Stimulated activated CD8-positive, alpha-beta memory T cell treated with anti-CD3 and anti-CD28 coated beads, Interleukin-4, amount 100 ng/mL, for 48 hours (primary cell): Measurements from ENCODE around the gene ANKRD42.
A peak's percentile ranks its signal among the peaks of the same experiment; 100 is the strongest.
"Not testable (repeated sequence)": the region's sequence is repeated elsewhere in the genome, so short reads cannot be mapped to it uniquely, and the experiment has no call there.

Experiments used
- DNase-seq: peaks from one replicate; pipeline ENCODE4 v3.0.0-alpha.2; 2020

ANKRD42 gene

GRCh38 chr11:83174008-83174407 is 19.5 kb upstream of the ANKRD42 start:
- no peak for DNase-seq

GRCh38 chr11:83175815-83176214 is 17.7 kb upstream of the ANKRD42 start:
- no peak for DNase-seq

GRCh38 chr11:83181815-83182214 is 11.7 kb upstream of the ANKRD42 start:
- no peak for DNase-seq

- DNase-seq: no peak
These were observed 7.7 kb upstream of the ANKRD42 start for GRCh38 chr11:83185767-83186166.

GRCh38 chr11:83187465-83187864 is 6.0 kb upstream of the ANKRD42 start:
- DNase-seq: no peak

- DNase-seq: no peak
These were observed 2.0 kb upstream of the ANKRD42 start for GRCh38 chr11:83191491-83191890.

- DNase-seq: no peak
These were observed 1.5 kb upstream of the ANKRD42 start for GRCh38 chr11:83191986-83192385.

GRCh38 chr11:83192606-83193245 is 786 bp upstream of the ANKRD42 start:
- DNase-seq: no peak

- peak; percentile 76 for DNase-seq
These were observed 1.0 kb downstream of the ANKRD42 start for GRCh38 chr11:83194281-83195142.

- no peak for DNase-seq
These were observed 1.6 kb downstream of the ANKRD42 start for GRCh38 chr11:83195143-83195466.

GRCh38 chr11:83195649-83196048 is 2.1 kb downstream of the ANKRD42 start:
- no peak for DNase-seq

GRCh38 chr11:83200035-83200434 is 6.5 kb downstream of the ANKRD42 start:
- DNase-seq: no peak

GRCh38 chr11:83205608-83206185 is 12.2 kb downstream of the ANKRD42 start:
- DNase-seq: no peak

GRCh38 chr11:83206221-83206620 is 12.7 kb downstream of the ANKRD42 start:
- no peak for DNase-seq

GRCh38 chr11:83206771-83207382 is 13.4 kb downstream of the ANKRD42 start:
- DNase-seq: not testable (repeated sequence)

- no peak for DNase-seq
These were observed 25.6 kb downstream of the ANKRD42 start for GRCh38 chr11:83219095-83219494.

GRCh38 chr11:83220260-83220659 is 26.7 kb downstream of the ANKRD42 start:
- no peak for DNase-seq

- no peak for DNase-seq
These were observed 28.2 kb downstream of the ANKRD42 start for GRCh38 chr11:83221694-83222093.

- no peak for DNase-seq
These were observed 29.0 kb downstream of the ANKRD42 start for GRCh38 chr11:83222499-83222898.

- DNase-seq: no peak
These were observed 29.9 kb downstream of the ANKRD42 start for GRCh38 chr11:83223457-83223856.

- no peak for DNase-seq
These were observed 42.3 kb downstream of the ANKRD42 start for GRCh38 chr11:83235825-83236224.

GRCh38 chr11:83238111-83238510 is 44.6 kb downstream of the ANKRD42 start:
- DNase-seq: no peak

GRCh38 chr11:83241291-83241946 is 47.9 kb downstream of the ANKRD42 start:
- DNase-seq: peak; percentile 30
